Measurements from ENCODE around the gene GRIK1. TPM values are rescaled to one million over a fixed set of nuclear protein-coding genes. Genes with fewer than 3 reads are reported as not detected.

Gene GRIK1
- total RNA-seq, 4 donors from 2014 or later, result 0.15 to 0.29 (median 0.27) TPM; not detected in 1

DNA sequence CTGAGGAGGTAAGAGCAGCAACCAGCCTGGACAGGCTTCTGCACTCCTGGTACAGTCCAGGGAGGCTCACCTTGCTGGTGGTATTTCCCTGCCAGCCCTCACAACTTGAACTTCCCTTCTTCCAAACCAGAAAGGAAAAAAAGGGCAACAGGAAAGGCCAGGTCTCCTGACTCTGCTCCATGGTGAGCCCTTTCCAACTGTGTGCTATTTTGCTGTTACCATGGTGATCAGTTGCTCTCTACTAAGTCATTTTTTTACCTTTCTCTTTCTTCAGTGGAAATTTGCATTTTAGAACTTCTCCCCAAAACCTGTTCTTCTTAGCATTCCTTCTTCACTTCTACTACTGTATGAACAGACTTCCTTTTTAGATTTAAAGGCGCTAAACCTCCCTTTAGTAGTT is 164.3 kb downstream of the GRIK1 start:
- Histone ChIP-seq H3K27me3 (no peaks in the 10 kb centered on the region), H3K9me3 (no peaks in the 10 kb centered on the region), H3K4me1 (no peaks in the 10 kb centered on the region), H3K27ac (no peak overlapping the region), H3K36me3 (no peaks in the 10 kb centered on the region), H3K4me3 (replicated peaks in 1 of 3) (no peak overlapping the region)
- no peak for DNase-seq
- TF ChIP-seq, protein P1, sequence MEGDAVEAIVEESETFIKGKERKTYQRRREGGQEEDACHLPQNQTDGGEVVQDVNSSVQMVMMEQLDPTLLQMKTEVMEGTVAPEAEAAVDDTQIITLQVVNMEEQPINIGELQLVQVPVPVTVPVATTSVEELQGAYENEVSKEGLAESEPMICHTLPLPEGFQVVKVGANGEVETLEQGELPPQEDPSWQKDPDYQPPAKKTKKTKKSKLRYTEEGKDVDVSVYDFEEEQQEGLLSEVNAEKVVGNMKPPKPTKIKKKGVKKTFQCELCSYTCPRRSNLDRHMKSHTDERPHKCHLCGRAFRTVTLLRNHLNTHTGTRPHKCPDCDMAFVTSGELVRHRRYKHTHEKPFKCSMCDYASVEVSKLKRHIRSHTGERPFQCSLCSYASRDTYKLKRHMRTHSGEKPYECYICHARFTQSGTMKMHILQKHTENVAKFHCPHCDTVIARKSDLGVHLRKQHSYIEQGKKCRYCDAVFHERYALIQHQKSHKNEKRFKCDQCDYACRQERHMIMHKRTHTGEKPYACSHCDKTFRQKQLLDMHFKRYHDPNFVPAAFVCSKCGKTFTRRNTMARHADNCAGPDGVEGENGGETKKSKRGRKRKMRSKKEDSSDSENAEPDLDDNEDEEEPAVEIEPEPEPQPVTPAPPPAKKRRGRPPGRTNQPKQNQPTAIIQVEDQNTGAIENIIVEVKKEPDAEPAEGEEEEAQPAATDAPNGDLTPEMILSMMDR (IDR thresholded peaks at IDR 0.05), result no peak
- no peak for TF ChIP-seq POLR2A (IDR thresholded peaks at IDR 0.05)
- intact Hi-C loops (cut with DNase I), result no loop called here
- 96 to 97% methylated on average over 1 of the region's 1 CpG for WGBS, 2 donors

DNA sequence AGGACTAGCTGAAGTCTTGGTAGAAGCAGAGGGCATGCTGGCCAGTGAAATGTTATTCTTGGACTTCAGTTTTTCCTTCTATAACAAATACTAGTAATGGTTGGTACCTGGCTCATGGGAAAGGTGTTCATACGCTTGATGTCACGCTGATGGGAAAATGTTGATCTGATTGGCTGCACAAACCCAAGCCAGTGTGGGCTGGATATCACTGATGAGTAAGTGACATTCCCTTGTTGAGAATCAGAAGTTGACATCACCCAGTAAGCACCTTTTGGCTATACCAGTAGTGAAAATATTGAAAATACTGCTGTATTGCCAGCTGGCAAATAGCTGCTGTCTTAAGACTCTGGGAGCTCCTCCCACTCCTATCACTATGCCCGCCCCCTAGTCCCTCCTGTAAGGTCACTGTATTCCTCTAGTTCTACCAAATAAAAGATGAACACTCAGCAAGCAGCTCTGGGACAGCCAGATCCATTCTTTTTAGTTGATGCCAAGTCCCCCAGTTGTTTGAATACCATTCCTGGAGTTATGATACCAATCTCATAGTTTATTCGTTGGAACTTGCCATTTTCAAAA is 168.2 kb downstream of the GRIK1 start:
- no peaks in the 10 kb centered on the region for H3K27me3 ChIP-seq
- no peak for DNase-seq
- WGBS, 2 donors, result 89 to 90% methylated on average over 4 of the region's 4 CpGs
- H3K36me3 ChIP-seq, result no peaks in the 10 kb centered on the region
- no peak for TF ChIP-seq POLR2A (IDR thresholded peaks at IDR 0.05)
- TF ChIP-seq, protein P1 (IDR thresholded peaks at IDR 0.05), result no peak
- no peaks in the 10 kb centered on the region for H3K4me1 ChIP-seq
- H3K9me3 ChIP-seq, result no peaks in the 10 kb centered on the region
- H3K4me3 ChIP-seq (replicated peaks in 1 of 3), result no peak overlapping the region
- intact Hi-C loops (cut with DNase I), result no loop called here
- H3K27ac ChIP-seq, result no peak overlapping the region

DNA sequence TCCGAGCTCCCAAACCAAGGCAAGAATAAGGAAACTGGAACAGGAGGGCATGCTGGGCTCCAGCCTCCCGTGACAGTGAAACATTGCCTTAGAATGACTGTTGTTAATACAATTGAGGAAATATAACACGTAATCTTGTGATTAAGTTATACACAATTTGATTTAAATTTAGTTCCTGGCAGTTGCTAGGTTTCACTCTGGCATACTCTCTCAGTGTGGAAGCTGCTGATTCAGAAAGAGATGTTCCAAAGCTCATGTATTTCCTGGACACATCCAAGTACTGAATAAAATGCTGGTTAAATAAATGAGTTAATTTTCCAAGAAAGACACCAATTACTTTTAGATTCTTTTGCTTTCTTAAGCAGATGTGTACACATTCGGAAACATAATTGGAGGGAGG is 176.1 kb downstream of the GRIK1 start:
- intact Hi-C loops (cut with DNase I), result no loop called here
- Histone ChIP-seq H3K27ac (no peak overlapping the region), H3K4me1 (no peaks in the 10 kb centered on the region), H3K4me3 (replicated peaks in 1 of 3) (no peak overlapping the region), H3K9me3 (no peaks in the 10 kb centered on the region), H3K36me3 (no peaks in the 10 kb centered on the region), H3K27me3 (no peaks in the 10 kb centered on the region)
- no peak for TF ChIP-seq POLR2A (IDR thresholded peaks at IDR 0.05)
- TF ChIP-seq, protein P1 (IDR thresholded peaks at IDR 0.05), result no peak
- WGBS, 2 donors, result 77 to 83% methylated on average over 4 of the region's 4 CpGs
- DNase-seq, result no peak

DNA sequence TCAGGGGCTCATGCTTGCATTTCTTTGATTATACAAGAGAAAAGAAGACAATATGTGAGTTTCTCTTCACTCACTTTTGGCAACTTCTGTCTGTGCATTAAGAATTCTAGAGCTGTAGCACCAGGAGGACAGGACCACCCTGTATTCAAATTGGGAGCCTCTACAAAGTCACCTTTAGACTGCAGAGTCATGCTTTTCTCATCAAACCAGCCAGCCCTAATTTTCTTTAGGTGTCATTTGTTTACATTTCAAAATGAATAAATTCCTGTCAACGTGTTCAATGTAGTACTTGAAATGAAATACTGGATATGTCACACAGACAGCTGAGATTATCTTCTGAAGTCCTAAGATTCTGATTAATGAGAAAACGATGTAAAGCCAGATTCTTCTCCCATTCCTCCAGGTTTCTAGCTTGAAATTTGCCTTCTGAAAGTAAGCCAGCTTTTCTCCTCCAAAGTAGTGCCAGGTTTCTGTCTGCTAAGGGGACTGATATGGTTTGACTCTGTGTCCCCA is 177.2 kb downstream of the GRIK1 start:
- no peak for TF ChIP-seq POLR2A (IDR thresholded peaks at IDR 0.05)
- TF ChIP-seq, protein P1 (IDR thresholded peaks at IDR 0.05), result no peak
- WGBS, 2 donors, result 61 to 75% methylated on average over 2 of the region's 2 CpGs
- H3K4me1 ChIP-seq, result no peaks in the 10 kb centered on the region
- no peak overlapping the region for H3K4me3 ChIP-seq (replicated peaks in 1 of 3)
- no peaks in the 10 kb centered on the region for H3K27me3 ChIP-seq
- H3K9me3 ChIP-seq, result no peaks in the 10 kb centered on the region
- H3K27ac ChIP-seq, result no peak overlapping the region
- no peaks in the 10 kb centered on the region for H3K36me3 ChIP-seq
- no peak for DNase-seq
- intact Hi-C loops (cut with DNase I), result no loop called here

DNA sequence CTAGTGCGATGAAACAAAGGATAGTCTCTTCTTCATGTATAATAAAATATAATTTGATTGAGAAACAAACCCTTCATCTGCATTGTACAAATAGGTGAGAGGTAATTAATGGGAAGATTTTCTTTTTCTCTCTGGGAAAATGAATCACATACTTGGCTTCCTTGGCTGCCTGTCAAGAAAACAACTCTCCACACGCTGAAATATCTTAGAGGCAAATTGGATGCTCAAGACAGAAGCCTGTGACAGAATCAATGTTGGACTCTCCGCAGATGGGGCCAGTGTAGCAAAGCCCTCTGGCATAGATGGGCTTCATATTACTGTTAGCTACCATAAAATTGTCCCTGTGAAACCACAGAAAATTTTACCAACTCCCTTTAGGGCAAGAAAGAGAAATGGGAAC is 186.6 kb downstream of the GRIK1 start:
- no peaks in the 10 kb centered on the region for H3K36me3 ChIP-seq
- H3K27me3 ChIP-seq, result no peaks in the 10 kb centered on the region
- H3K27ac ChIP-seq, result no peak overlapping the region
- DNase-seq, result no peak
- 63% methylated on average over 3 of the region's 3 CpGs for WGBS, 2 donors
- intact Hi-C loops (cut with DNase I), result no loop called here
- TF ChIP-seq, protein P1 (IDR thresholded peaks at IDR 0.05), result no peak
- no peak for TF ChIP-seq POLR2A (IDR thresholded peaks at IDR 0.05)
- H3K4me1 ChIP-seq, result no peaks in the 10 kb centered on the region
- H3K9me3 ChIP-seq, result no peaks in the 10 kb centered on the region
- H3K4me3 ChIP-seq (replicated peaks in 1 of 3), result no peak overlapping the region

All from thyroid gland (tissue), 4 donors.